HFFc6 (cell line): ENCODE data around the gene OR2A12. TPM values are rescaled to one million over a fixed set of nuclear protein-coding genes. Genes with fewer than 3 reads are reported as not detected.

Source experiments
- DNase-seq: peaks from one replicate; pipeline ENCODE4 v3.0.0-alpha.2; 2018
- H3K27ac Mint-ChIP-seq: 2 replicates; pipeline ENCODE4 v1.8.0; 2020; ENCODE audit warnings: mild to moderate bottlenecking, mixed read lengths
- H3K27me3 Mint-ChIP-seq: 2 replicates; pipeline ENCODE4 v1.8.0; 2021; ENCODE audit warnings: mild to moderate bottlenecking, moderate library complexity, mixed read lengths; ENCODE audit not compliant: insufficient read depth
- H3K36me3 Mint-ChIP-seq: 2 replicates; pipeline ENCODE4 v1.8.0; 2021; ENCODE audit warnings: low read depth, mixed read lengths
- H3K4me1 Mint-ChIP-seq: 2 replicates; pipeline ENCODE4 v1.8.0; 2020; ENCODE audit warnings: low read depth, mixed read lengths
- H3K4me3 Mint-ChIP-seq: 2 replicates; pipeline ENCODE4 v1.8.0; 2020; ENCODE audit warnings: mild to moderate bottlenecking, moderate library complexity, mixed read lengths
- H3K9me3 Mint-ChIP-seq: 2 replicates; pipeline ENCODE4 v1.8.0; 2020; ENCODE audit warnings: mild to moderate bottlenecking, mixed read lengths
- long read RNA-seq: library from polyadenylated mRNA; unstranded; transcript quantifications from one replicate; pipeline ENCODE4 v2.0.0, GENCODE V29; 2019
- total RNA-seq, 6 experiments: library from RNA; stranded (reverse); fragmentation: NEBNext Ultra II Directional; extraction: Animal tissue kit (Norgen Biotek cat#: 25700); gene quantifications; 2 replicates in 1 of 6; 3 replicates in 5 of 6; pipeline ENCODE4 v1.2.3, GENCODE V29; 2021
- TF ChIP-seq, protein P1 (sequence below): fragments of 200-600 bp; sonication (generic); IDR thresholded peaks from 2 replicates; pipeline ENCODE4 v1.5.0; 2021; ENCODE audit warnings: antibody characterized with exemption, mild to moderate bottlenecking

Gene OR2A12, protein sequence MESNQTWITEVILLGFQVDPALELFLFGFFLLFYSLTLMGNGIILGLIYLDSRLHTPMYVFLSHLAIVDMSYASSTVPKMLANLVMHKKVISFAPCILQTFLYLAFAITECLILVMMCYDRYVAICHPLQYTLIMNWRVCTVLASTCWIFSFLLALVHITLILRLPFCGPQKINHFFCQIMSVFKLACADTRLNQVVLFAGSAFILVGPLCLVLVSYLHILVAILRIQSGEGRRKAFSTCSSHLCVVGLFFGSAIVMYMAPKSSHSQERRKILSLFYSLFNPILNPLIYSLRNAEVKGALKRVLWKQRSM
- not detected for total RNA-seq
- long read RNA-seq, result 0 reads

DNA sequence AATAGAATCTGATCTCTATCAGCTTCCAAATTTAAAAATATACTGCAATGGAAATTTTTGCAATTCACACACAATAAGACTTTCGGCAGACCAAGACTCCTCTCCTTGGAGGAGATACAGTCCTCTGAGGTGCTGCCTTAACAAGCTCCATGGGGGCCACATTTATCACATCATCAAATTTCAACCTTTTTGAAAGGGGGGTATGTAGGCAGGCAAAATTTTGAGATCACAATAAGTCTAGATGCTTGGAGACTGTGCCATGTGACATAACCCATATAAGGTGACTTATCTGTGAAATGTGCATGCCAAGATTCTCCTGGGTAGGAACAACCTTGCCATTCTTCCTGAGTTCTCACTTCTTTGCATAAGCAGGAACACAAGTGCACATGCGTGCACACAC is at the start of gene OR2A12:
TSS of gene OR2A12 (plus strand) at position 301 of the 400 bp plus-strand sequence. CDS start 8,830 bp downstream, outside the sequence.
- Mint-ChIP-seq H3K9me3 (no peaks in the 10 kb centered on the region; the same call in 1 of the 2 replicates), H3K27me3 (no peaks in the 10 kb centered on the region; the same call in 1 of the 2 replicates), H3K4me1 (no peaks in the 10 kb centered on the region), H3K36me3 (no peaks in the 10 kb centered on the region), H3K27ac (no peak within 1 kb of the TSS), H3K4me3 (no peak within 1 kb of the TSS)
- no peak for DNase-seq
- TF ChIP-seq, protein P1, sequence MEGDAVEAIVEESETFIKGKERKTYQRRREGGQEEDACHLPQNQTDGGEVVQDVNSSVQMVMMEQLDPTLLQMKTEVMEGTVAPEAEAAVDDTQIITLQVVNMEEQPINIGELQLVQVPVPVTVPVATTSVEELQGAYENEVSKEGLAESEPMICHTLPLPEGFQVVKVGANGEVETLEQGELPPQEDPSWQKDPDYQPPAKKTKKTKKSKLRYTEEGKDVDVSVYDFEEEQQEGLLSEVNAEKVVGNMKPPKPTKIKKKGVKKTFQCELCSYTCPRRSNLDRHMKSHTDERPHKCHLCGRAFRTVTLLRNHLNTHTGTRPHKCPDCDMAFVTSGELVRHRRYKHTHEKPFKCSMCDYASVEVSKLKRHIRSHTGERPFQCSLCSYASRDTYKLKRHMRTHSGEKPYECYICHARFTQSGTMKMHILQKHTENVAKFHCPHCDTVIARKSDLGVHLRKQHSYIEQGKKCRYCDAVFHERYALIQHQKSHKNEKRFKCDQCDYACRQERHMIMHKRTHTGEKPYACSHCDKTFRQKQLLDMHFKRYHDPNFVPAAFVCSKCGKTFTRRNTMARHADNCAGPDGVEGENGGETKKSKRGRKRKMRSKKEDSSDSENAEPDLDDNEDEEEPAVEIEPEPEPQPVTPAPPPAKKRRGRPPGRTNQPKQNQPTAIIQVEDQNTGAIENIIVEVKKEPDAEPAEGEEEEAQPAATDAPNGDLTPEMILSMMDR, result no peak

DNA sequence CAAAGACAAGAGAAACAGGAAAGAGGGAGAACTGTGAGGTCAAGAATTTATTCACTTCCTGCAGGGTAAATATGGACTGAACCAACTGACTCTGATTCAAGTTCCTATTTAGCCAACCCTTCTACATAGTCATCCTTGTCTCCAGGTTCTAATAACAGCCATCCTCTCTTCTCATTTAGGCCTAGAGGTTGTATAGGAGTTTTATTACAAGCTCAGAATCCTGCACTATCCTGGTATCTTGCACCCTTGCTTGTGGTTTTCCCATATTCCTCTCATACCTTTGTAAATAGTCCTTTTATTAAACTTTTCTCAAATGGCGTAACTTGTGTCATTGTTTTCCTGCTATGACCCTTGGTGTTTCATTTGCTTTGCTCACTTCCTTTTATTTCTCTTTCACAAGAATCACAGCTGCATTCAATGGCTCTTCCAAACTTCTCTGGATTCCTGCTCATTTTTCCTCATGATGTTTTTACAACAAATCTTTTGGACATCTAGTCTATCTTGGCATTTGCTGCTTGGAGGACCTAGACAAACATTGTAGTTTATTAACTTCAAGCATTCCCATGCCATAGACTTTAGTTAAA is 49.7 kb upstream of the OR2A12 start:
- TF ChIP-seq, protein P1, result no peak
- Mint-ChIP-seq H3K4me3 (no peak overlapping the region), H3K27ac (no peak overlapping the region), H3K36me3 (no peaks in the 10 kb centered on the region), H3K27me3 (peaks cover 2% of the 10 kb centered on the region; the same call in 1 of the 2 replicates), H3K9me3 (peaks cover 4% of the 10 kb centered on the region; the same call in 1 of the 2 replicates), H3K4me1 (peaks cover 7% of the 10 kb centered on the region; the same call in 1 of the 2 replicates)
- DNase-seq, result no peak

DNA sequence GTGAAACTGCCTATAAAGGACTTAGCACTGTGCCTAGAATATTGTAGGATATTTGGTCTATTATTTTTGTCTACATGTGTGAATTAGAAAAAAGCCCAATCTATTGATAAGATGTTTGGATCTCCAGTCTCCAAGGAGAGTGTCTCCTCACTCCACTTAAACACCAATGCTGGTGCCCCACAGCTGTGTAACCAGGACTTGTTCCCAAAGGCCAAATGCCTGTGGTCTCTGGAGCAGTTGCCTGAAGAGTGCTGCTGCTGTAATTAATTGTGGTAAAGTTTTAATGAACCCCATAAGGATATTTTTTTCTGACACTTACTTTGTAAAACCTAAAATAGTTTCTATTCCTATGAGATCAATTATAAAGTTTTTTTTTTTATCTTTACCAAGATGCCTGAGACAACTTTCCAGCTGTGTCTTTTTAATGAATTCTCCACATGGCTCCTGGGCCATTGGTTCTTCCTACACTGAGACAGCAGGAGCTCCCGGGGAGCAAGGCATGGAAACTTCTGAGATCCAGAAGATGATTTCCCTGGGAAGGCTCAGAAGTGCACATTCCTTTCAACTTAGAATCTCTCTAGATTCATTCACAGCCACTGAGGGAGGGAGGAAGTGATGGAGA is 48.6 kb upstream of the OR2A12 start:
- Mint-ChIP-seq H3K27me3 (peaks cover 2% of the 10 kb centered on the region; the same call in 1 of the 2 replicates), H3K4me1 (peaks cover 7% of the 10 kb centered on the region; the same call in 1 of the 2 replicates), H3K36me3 (no peaks in the 10 kb centered on the region), H3K4me3 (no peak overlapping the region), H3K9me3 (peaks cover 4% of the 10 kb centered on the region; the same call in 1 of the 2 replicates), H3K27ac (no peak overlapping the region)
- TF ChIP-seq, protein P1, result no peak
- DNase-seq, result no peak

DNA sequence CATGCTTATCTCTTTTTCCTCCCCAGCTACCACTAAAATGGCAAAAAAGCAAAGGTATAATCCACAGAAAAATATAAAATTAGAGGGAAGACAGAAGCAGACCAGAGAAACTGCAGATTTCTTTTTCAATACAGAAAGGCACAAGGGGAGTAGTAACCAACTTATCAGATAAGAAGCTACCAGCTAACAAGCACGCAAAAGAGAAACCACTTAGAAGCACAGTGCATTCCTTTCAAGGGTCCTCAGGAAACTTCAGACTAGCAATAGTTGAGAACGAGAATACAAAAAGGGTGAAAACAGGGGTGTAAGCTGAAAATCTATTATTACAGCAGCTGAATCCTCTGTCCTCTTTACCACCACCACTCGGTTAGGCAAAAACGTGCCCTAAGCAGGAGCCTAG is 47.2 kb upstream of the OR2A12 start:
- TF ChIP-seq, protein P1, result no peak

DNA sequence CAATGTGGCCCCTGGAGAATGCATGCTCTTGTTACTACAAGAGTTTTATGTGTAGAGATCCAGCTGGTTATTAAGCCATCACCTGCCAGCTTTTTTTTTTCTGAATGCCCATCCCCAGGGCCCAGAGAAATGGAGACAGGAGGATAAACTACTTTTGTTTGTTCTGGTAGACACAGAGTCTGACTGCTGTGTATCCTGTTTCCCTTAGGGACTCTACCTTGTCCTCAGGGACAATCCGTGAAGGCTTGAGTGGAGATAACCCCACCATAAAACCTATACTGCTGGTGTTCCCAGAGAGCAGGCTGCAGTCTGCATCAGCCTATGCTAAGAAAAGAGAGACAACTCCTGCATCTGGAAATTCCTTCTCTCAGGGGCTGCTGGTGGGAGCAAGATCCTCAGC is 37.4 kb upstream of the OR2A12 start, which contains the start of gene OR2A5:
TSS of gene OR2A5 (plus strand) at position 301 of the 400 bp plus-strand sequence. CDS start 1,454 bp downstream, outside the sequence.
- no peaks in the 10 kb centered on the region for H3K36me3 Mint-ChIP-seq
- no peaks in the 10 kb centered on the region; the same call in 1 of the 2 replicates for H3K9me3 Mint-ChIP-seq
- no peak within 1 kb of the TSS for H3K27ac Mint-ChIP-seq
- TF ChIP-seq, protein P1, result no peak
- H3K27me3 Mint-ChIP-seq, result no peaks in the 10 kb centered on the region; the same call in 1 of the 2 replicates
- H3K4me3 Mint-ChIP-seq, result no peak within 1 kb of the TSS
- DNase-seq, result no peak
- H3K4me1 Mint-ChIP-seq, result no peaks in the 10 kb centered on the region

More for the DNA sequence above, 47.2 kb upstream of the OR2A12 start:
- no peak overlapping the region for H3K27ac Mint-ChIP-seq
- H3K36me3 Mint-ChIP-seq, result no peaks in the 10 kb centered on the region
- H3K4me3 Mint-ChIP-seq, result no peak overlapping the region
- H3K4me1 Mint-ChIP-seq, result peaks cover 7% of the 10 kb centered on the region; the same call in 1 of the 2 replicates
- peaks cover 3% of the 10 kb centered on the region; the same call in 1 of the 2 replicates for H3K9me3 Mint-ChIP-seq
- DNase-seq, result no peak
- H3K27me3 Mint-ChIP-seq, result peaks cover 2% of the 10 kb centered on the region; the same call in 1 of the 2 replicates
